ENCODE data around the gene CACNG1.

The CACNG1 gene

DNA sequence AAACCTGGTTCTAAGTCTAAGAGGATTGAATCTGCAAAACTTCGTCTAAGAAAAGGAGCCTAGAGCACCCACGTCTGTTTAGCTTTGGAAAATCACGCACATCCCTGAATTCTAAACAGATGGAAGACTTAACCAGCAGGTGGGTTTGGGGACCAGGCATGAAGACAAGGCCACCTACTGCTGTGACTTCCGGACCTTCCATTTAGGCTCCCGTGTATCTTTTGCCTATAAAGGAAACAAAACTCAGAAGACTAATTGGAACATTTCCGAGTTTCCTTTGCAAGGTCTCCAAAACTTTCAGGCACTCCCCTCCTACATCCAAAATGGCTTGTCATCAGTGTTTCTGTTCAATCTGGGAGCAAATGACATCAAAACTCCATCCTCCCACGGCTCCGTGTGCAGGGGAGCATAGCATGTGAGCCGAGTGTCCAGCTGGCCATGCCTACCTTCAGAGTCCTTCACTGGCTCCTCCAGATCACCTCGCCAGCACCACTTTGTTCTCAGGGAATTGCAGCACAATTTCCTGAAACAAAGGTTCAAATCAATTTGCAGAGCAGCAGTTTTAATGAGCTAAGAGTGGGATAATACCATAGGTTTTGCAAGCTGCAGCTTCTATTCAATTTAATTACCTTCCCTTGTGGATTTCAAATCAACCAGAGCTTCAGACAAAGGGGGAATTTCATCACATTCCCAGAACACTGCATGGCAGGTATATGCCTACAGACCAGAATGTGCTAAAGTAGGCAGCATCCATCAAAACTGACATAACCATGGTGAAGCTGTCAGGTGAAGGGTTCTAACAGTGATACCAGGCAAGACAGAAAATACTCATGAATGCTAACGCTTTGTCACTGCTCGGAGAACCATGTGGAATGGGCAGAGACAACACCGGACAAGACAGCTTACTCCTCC lies 23.5 kb downstream of the CACNG1 start:
- no peak for DNase-seq (ENCODE audit: low read depth)
- TF ChIP-seq, protein P1, sequence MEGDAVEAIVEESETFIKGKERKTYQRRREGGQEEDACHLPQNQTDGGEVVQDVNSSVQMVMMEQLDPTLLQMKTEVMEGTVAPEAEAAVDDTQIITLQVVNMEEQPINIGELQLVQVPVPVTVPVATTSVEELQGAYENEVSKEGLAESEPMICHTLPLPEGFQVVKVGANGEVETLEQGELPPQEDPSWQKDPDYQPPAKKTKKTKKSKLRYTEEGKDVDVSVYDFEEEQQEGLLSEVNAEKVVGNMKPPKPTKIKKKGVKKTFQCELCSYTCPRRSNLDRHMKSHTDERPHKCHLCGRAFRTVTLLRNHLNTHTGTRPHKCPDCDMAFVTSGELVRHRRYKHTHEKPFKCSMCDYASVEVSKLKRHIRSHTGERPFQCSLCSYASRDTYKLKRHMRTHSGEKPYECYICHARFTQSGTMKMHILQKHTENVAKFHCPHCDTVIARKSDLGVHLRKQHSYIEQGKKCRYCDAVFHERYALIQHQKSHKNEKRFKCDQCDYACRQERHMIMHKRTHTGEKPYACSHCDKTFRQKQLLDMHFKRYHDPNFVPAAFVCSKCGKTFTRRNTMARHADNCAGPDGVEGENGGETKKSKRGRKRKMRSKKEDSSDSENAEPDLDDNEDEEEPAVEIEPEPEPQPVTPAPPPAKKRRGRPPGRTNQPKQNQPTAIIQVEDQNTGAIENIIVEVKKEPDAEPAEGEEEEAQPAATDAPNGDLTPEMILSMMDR (conservative IDR thresholded peaks at IDR 0.05; ENCODE audit: low read depth, low read length) = no peak
- no peak overlapping the region for H3K4me3 ChIP-seq (ENCODE audit: low read length)

GRCh38 chr17:67068999-67069398 lies 24.6 kb downstream of the CACNG1 start:
- no peak for DNase-seq (ENCODE audit: low read depth)

GRCh38 chr17:67069603-67070136 lies 25.3 kb downstream of the CACNG1 start:
- no peak overlapping the region for H3K4me3 ChIP-seq (ENCODE audit: low read length)
- DNase-seq (ENCODE audit: low read depth) = no peak
- TF ChIP-seq, protein P1 (conservative IDR thresholded peaks at IDR 0.05; ENCODE audit: low read depth, low read length) = no peak

More at GRCh38 chr17:67068999-67069398, 24.6 kb downstream of the CACNG1 start:
- H3K4me3 ChIP-seq (ENCODE audit: low read length) = no peak overlapping the region
- TF ChIP-seq, protein P1 (conservative IDR thresholded peaks at IDR 0.05; ENCODE audit: low read depth, low read length) = no peak

DNA sequence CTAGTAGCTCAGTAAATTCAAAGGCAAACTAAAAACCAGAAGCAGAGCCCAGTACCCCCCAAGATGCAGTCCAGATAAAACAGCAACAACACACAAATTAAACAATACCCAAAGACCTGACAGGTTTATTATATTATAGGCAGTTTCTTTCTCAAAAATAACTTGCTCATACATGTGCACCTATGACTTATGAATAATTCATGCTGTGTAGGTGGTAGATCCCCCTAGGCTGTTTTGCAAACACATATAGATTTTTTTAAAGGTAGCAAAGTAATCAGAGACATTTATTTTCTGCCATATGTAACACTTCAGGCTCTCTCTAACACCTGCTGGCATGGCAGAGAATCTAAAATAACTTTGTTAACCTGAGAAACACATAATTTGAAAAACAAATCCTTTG lies 27.2 kb downstream of the CACNG1 start:
- TF ChIP-seq, protein P1 (conservative IDR thresholded peaks at IDR 0.05; ENCODE audit: low read depth, low read length) = no peak

DNA sequence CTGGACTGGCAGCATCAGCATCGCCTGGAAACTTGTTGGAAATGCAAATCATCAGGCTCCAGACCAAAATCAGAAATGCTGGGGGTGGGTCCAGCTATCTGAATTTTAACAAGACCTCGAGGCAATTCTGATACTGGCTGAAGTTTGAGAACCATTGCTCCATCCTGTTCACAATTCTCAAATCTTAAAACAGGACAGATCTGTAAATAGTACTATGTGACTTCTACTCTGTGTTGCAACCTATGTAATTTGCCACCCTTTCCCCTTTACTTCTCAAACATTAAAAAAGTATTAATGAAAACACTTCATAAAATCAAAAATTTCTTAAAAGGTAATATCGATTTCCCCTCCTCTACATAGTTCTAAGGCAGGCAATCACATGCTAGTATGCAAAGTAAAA lies 28.5 kb downstream of the CACNG1 start:
- TF ChIP-seq, protein P1 (conservative IDR thresholded peaks at IDR 0.05; ENCODE audit: low read depth, low read length) = no peak
- H3K4me3 ChIP-seq (ENCODE audit: low read length) = no peak overlapping the region
- no peak for DNase-seq (ENCODE audit: low read depth)

More for the DNA sequence above, 27.2 kb downstream of the CACNG1 start:
- H3K4me3 ChIP-seq (ENCODE audit: low read length) = no peak overlapping the region
- no peak for DNase-seq (ENCODE audit: low read depth)

GRCh38 chr17:67074781-67075180 lies 30.4 kb downstream of the CACNG1 start:
- no peak for DNase-seq (ENCODE audit: low read depth)
- TF ChIP-seq, protein P1 (conservative IDR thresholded peaks at IDR 0.05; ENCODE audit: low read depth, low read length) = no peak
- no peak overlapping the region for H3K4me3 ChIP-seq (ENCODE audit: low read length)

- no peak overlapping the region for H3K4me3 ChIP-seq (ENCODE audit: low read length)
- no peak for DNase-seq (ENCODE audit: low read depth)
- TF ChIP-seq, protein P1 (conservative IDR thresholded peaks at IDR 0.05; ENCODE audit: low read depth, low read length) = no peak
Measured at GRCh38 chr17:67076290-67076689, 31.9 kb downstream of the CACNG1 start.

Measured in retinal pigment epithelial cell (primary cell).